K562 (cell line): ENCODE measurements around the gene MYOZ2. TPM values are rescaled to one million over a fixed set of nuclear protein-coding genes. Genes with fewer than 3 reads are reported as not detected.

Source experiments
- ATAC-seq: fragments of 200-7000 bp; cut with Tn5 transposase; 3 replicates; pipeline ENCODE4 v1.9.1; 2020; ENCODE audit warnings: moderate library complexity
- BruUV-seq: library from RNA; stranded (reverse); fragments of 400-500 nt; replicated peaks from 2 replicates; lab custom pipeline; 2021; lab: Mats Ljungman, UMichigan
- CTCF ChIA-PET: fragments of 300-600 bp; formaldehyde crosslinking; extraction: SDS; loops from one replicate; lab custom pipeline; 2021; ENCODE audit warnings: low intra/inter-chr PET ratio; lab: Yijun Ruan, JAX
- POLR2A ChIA-PET: fragments of 300-600, 350-650 bp; sonication (Branson Sonifier 250); formaldehyde crosslinking; extraction: SDS; loops from one replicate; lab custom pipeline; 2021; ENCODE audit warnings: antibody characterized with exemption, inconsistent platforms; lab: Yijun Ruan, JAX
- DNase-seq, 4 experiments: peaks; one replicate each; pipeline versions ENCODE4 v3.0.0 to v3.0.0-alpha.2; 2011 to 2018; ENCODE audit warnings: low spot score in 3 of 4, mixed read lengths in 3 of 4; ENCODE audit errors: extremely low read depth in 1 of 4
- FAIRE-seq: peaks from 2 replicates; lab custom pipeline; 2011; peaks lifted over from hg19 to GRCh38; lab: Jason Lieb, UNC
- H2AFZ ChIP-seq: 2 replicates; pipeline ENCODE4 v1.6.0; 2011; ENCODE audit warnings: low read depth, low read length, control low read depth, inconsistent platforms
- H3K27ac ChIP-seq: fragments of 200-600 bp; 3 replicates; pipeline ENCODE4 v1.8.0; 2011; ENCODE audit warnings: low read depth, mild to moderate bottlenecking, control low read depth, inconsistent platforms, low read length, moderate library complexity, mixed read lengths; ENCODE audit errors: extremely low read depth
- H3K27me3 ChIP-seq, 2 experiments: fragments of 300-600 bp in 1 of 2; 2 replicates in 1 of 2; 3 replicates in 1 of 2; pipeline versions ENCODE4 v1.6.0 to v1.8.0; 2011; ENCODE audit warnings: inconsistent platforms in 2 of 2, low read length in 2 of 2, mild to moderate bottlenecking in 1 of 2, mixed read lengths in 1 of 2, moderate library complexity in 1 of 2; ENCODE audit not compliant: control insufficient read depth in 2 of 2, insufficient read depth in 2 of 2
- H3K36me3 ChIP-seq: fragments of 300-600 bp; 3 replicates; pipeline ENCODE4 v1.8.0; 2011; ENCODE audit warnings: mild to moderate bottlenecking, low read length, inconsistent platforms; ENCODE audit not compliant: control insufficient read depth, insufficient read depth
- H3K4me1 ChIP-seq, 2 experiments: fragments of 200-600 bp in 1 of 2; replicated peaks in 1 of 2; 2 replicates in 1 of 2; 3 replicates in 1 of 2; pipeline versions ENCODE4 v1.5.1 to v1.8.0; 2011; ENCODE audit warnings: inconsistent platforms in 2 of 2, low read length in 2 of 2, mild to moderate bottlenecking in 1 of 2, mixed read lengths in 1 of 2, moderate library complexity in 1 of 2; ENCODE audit not compliant: control insufficient read depth in 2 of 2, insufficient read depth in 2 of 2
- H3K4me2 ChIP-seq: 2 replicates; pipeline ENCODE4 v1.6.1; 2011; ENCODE audit warnings: low read length, control low read depth, inconsistent platforms, mixed read lengths; ENCODE audit not compliant: insufficient read depth
- H3K4me3 ChIP-seq: fragments of 200-600 bp; sonication (generic), shearing (Covaris generic); 2 replicates; pipeline ENCODE4 v1.5.1; 2016; ENCODE audit warnings: control low read depth, inconsistent platforms
- H3K79me2 ChIP-seq: fragments of 200-600 bp; 3 replicates; pipeline ENCODE4 v1.8.0; 2011; ENCODE audit warnings: low read length, inconsistent platforms; ENCODE audit not compliant: control insufficient read depth, insufficient read depth
- H3K9ac ChIP-seq, 2 experiments: 2 replicates each; pipeline versions ENCODE4 v1.6.0 to v1.6.1; 2011; ENCODE audit warnings: low read depth in 2 of 2, low read length in 2 of 2, control low read depth in 1 of 2, inconsistent platforms in 1 of 2, mild to moderate bottlenecking in 1 of 2, mixed read lengths in 1 of 2; ENCODE audit not compliant: insufficient read depth in 1 of 2
- H3K9me1 ChIP-seq: one replicate; pipeline ENCODE4 v1.6.0; 2011; ENCODE audit warnings: inconsistent platforms, mild to moderate bottlenecking, low read length, moderate library complexity; ENCODE audit not compliant: control insufficient read depth, insufficient read depth
- H3K9me3 ChIP-seq: replicated peaks from 2 replicates; pipeline ENCODE4 v1.5.1; 2011; ENCODE audit warnings: low read depth, low read length, inconsistent platforms; ENCODE audit not compliant: control insufficient read depth, insufficient read depth
- H4K20me1 ChIP-seq: replicated peaks from 2 replicates; pipeline ENCODE4 v1.6.1; 2011; ENCODE audit warnings: low read length, inconsistent platforms, mixed read lengths; ENCODE audit not compliant: control insufficient read depth, insufficient read depth
- L3MBTL2 ChIP-seq: fragments of 450-650 bp; IDR thresholded peaks from 2 replicates; pipeline ENCODE4 v1.6.1; 2016; ENCODE audit warnings: mild to moderate bottlenecking, moderate library complexity
- MCM2 ChIP-seq: fragments of 450-650 bp; IDR thresholded peaks from 2 replicates; pipeline ENCODE4 v1.6.1; 2017; ENCODE audit warnings: low read depth, mild to moderate bottlenecking
- NFYB ChIP-seq: IDR thresholded peaks from 2 replicates; pipeline ENCODE4 v1.6.1; 2011; ENCODE audit warnings: mild to moderate bottlenecking, moderate library complexity; ENCODE audit not compliant: insufficient read length; ENCODE audit errors: extremely low read depth
- RFX7 ChIP-seq: fragments of 250-450 bp; sonication (Bioruptor Pico); IDR thresholded peaks from 2 replicates; pipeline ENCODE4 v1.5.1; 2021; ENCODE audit warnings: mild to moderate bottlenecking
- SETDB1 ChIP-seq: IDR thresholded peaks from one replicate; pipeline ENCODE4 v1.6.1; 2012; ENCODE audit warnings: low read length, control low read depth, inconsistent platforms
- SP2 ChIP-seq: IDR thresholded peaks from 2 replicates; pipeline ENCODE4 v1.6.1; 2011; ENCODE audit warnings: mild to moderate bottlenecking, low read depth, low read length, moderate library complexity; ENCODE audit not compliant: poor library complexity, severe bottlenecking; ENCODE audit errors: extremely low read depth
- THRAP3 ChIP-seq: fragments of 450-650 bp; IDR thresholded peaks from 2 replicates; pipeline ENCODE4 v1.6.1; 2016; ENCODE audit warnings: mild to moderate bottlenecking, inconsistent platforms, borderline replicate concordance
- WGBS: fragments of 100-300 bp; shearing (Covaris generic); methylation state at CpG from one replicate; pipeline ENCODE4 v1.1.6; 2016; ENCODE audit warnings: low coverage, mixed read lengths; ENCODE audit not compliant: insufficient coverage; ENCODE audit errors: missing lambda C conversion rate; 5-methylcytosine and 5-hydroxymethylcytosine counted together
- in situ Hi-C: fragments of 300-500 bp; cut with MboI; formaldehyde crosslinking; loops from 4 replicates; pipeline ENCODE4 v1.15.0; 2018; ENCODE audit warnings: inconsistent platforms, mixed read lengths
- intact Hi-C: fragments of 100-400 bp; cut with micrococcal nuclease; formaldehyde crosslinking; loops from 2 replicates; pipeline ENCODE4 v1.14.2; 2022
- polyA plus RNA-seq, 8 experiments: library from polyadenylated mRNA; depleted of rRNA in 4 of 8; stranded (reverse) in 5 of 8; unstranded in 3 of 8; fragments of >200 nt; fragmentation: Nextera tagmentation in 2 of 8; fragmentation: Illumina TruSeq in 1 of 8; extraction: Ambion mirVana in 2 of 8; extraction: Trizol in 1 of 8; gene quantifications; 2 replicates each; pipeline versions ENCODE4 v1.2.1 to v1.2.3, GENCODE V29; 2011 to 2014; ENCODE audit warnings: inconsistent platforms in 1 of 8, missing spikeins in 1 of 8
- total RNA-seq, 7 experiments: library from RNA; depleted of rRNA in 6 of 7; stranded (reverse); fragments of >200 nt in 6 of 7; fragmentation: Illumina TruSeq in 2 of 7; extraction: Trizol in 2 of 7; gene quantifications; 2 replicates each; pipeline versions ENCODE4 v1.2.1 to v1.2.3, GENCODE V29; 2011 to 2021; ENCODE audit warnings: low replicate concordance in 1 of 7
- TF ChIP-seq, protein P1 (sequence below): sonication (generic); formaldehyde crosslinking; IDR thresholded peaks from 2 replicates; pipeline ENCODE4 v1.8.0; 2023; ENCODE audit warnings: missing genetic modification reagents, mild to moderate bottlenecking, borderline replicate concordance

The MYOZ2 gene
- total and polyA plus RNA-seq, 9 of the 15 experiments (the other 6 are each of a cell fraction or from before 2014, with no cell fraction given), result not detected

DNA sequence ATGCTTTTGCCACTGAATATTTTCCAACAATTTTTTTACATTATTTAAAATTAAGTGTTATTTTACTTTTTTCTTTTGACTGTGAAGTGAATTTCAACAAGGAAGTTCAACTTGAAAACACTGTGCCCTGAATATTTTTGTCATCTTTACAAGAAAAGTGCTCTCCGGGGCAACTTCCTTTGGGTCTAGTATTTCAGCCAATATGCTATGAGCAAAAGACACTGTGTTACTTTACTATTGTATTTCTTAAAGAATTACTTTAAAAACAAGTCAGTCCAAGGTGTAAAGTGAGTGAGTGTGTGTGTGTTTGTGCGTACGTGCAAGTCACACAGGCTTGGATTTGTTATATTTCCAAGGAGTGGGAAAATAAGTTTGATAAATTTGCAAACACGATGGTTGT, 69.3 kb downstream of the MYOZ2 start:
- Histone ChIP-seq H3K9me1 (no peaks in the 10 kb centered on the region), H3K4me3 (no peak overlapping the region), H3K4me1 (peaks cover 0 to 7% of the 10 kb centered on the region in 2 experiments; a peak in 3 of 5 replicates), H3K9me3 (no peaks in the 10 kb centered on the region), H3K4me2 (no peak overlapping the region), H3K9ac (no peak overlapping the region), H3K36me3 (no peaks in the 10 kb centered on the region), H3K27ac (no peak overlapping the region), H2AFZ (no peak overlapping the region), H4K20me1 (no peaks in the 10 kb centered on the region), H3K27me3 (no peaks in the 10 kb centered on the region; a peak in 1 of 5 replicates), H3K79me2 (no peaks in the 10 kb centered on the region)
- intact Hi-C loops, result no loop called here
- 24% methylated on average over 4 of the region's 4 CpGs for WGBS
- BruUV-seq, result no TSS peak
- ChIA-PET POLR2A (no interaction called here), CTCF (no interaction called here)
- ATAC-seq (no peak), FAIRE-seq (no peak), DNase-seq (no peak)
- in situ Hi-C loops, result no loop called here
- TF ChIP-seq L3MBTL2 (no peak), NFYB (no peak), MCM2 (no peak), RFX7 (CRISPR knock-in tag) (no peak), THRAP3 (no peak), SP2 (no peak), SETDB1 (no peak)
- TF ChIP-seq, protein P1, sequence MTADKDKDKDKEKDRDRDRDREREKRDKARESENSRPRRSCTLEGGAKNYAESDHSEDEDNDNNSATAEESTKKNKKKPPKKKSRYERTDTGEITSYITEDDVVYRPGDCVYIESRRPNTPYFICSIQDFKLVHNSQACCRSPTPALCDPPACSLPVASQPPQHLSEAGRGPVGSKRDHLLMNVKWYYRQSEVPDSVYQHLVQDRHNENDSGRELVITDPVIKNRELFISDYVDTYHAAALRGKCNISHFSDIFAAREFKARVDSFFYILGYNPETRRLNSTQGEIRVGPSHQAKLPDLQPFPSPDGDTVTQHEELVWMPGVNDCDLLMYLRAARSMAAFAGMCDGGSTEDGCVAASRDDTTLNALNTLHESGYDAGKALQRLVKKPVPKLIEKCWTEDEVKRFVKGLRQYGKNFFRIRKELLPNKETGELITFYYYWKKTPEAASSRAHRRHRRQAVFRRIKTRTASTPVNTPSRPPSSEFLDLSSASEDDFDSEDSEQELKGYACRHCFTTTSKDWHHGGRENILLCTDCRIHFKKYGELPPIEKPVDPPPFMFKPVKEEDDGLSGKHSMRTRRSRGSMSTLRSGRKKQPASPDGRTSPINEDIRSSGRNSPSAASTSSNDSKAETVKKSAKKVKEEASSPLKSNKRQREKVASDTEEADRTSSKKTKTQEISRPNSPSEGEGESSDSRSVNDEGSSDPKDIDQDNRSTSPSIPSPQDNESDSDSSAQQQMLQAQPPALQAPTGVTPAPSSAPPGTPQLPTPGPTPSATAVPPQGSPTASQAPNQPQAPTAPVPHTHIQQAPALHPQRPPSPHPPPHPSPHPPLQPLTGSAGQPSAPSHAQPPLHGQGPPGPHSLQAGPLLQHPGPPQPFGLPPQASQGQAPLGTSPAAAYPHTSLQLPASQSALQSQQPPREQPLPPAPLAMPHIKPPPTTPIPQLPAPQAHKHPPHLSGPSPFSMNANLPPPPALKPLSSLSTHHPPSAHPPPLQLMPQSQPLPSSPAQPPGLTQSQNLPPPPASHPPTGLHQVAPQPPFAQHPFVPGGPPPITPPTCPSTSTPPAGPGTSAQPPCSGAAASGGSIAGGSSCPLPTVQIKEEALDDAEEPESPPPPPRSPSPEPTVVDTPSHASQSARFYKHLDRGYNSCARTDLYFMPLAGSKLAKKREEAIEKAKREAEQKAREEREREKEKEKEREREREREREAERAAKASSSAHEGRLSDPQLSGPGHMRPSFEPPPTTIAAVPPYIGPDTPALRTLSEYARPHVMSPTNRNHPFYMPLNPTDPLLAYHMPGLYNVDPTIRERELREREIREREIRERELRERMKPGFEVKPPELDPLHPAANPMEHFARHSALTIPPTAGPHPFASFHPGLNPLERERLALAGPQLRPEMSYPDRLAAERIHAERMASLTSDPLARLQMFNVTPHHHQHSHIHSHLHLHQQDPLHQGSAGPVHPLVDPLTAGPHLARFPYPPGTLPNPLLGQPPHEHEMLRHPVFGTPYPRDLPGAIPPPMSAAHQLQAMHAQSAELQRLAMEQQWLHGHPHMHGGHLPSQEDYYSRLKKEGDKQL (CRISPR knock-in tag), result no peak
